ENCODE measurements around the gene C3AR1. TPM values are rescaled to one million over a fixed set of nuclear protein-coding genes. Genes with fewer than 3 reads are reported as not detected.
A peak's percentile ranks its signal among the peaks of the same experiment; 100 is the strongest.
"Not testable (repeated sequence)": the region's sequence is repeated elsewhere in the genome, so short reads cannot be mapped to it uniquely, and the experiment has no call there.

Gene C3AR1
- total RNA-seq, result 1.2 and 2.1 TPM in 2 replicates
- 4.1 and 5.9 TPM in 2 replicates for polyA plus RNA-seq

DNA sequence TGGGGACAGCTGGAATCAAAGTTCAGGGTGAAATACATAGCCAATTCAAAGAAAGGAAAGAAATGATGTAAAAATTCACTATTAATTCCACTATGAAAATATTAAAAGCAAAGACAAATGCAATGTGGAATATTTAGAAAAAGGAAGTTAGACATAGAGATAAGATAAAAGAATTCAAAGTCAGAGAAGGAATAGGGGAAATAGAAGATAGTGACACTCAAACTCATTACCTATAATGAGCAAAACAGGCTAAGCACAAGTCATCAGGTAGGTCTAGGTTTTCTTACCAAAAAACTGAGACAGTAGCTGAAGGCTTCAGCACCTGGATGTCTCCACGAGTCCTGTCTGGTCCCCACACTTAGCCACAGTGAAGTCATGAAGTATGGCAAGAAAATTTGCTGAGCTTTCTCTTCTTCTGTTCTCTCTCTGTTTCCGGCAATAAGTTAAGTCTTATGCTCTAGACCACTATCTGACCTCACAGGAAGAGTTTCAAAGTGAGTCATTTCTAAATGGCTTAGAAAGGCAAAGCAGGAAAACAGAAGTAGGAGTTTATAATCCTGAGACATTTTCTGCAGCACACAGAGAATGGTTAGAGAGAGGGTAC is at the start of gene C3AR1:
C3AR1 (minus strand) TSS at position 369 of the 604 bp plus-strand sequence. CDS start 6,174 bp downstream, outside the sequence.
- DNase-seq (ENCODE audit: low spot score), result peak; percentile 28
- 44% methylated on average over 2 of the region's 2 CpGs for WGBS (ENCODE audit: low lambda C conversion rate, missing lambda C conversion rate)
- H3K4me3 ChIP-seq, result no peak within 1 kb of the TSS

DNA sequence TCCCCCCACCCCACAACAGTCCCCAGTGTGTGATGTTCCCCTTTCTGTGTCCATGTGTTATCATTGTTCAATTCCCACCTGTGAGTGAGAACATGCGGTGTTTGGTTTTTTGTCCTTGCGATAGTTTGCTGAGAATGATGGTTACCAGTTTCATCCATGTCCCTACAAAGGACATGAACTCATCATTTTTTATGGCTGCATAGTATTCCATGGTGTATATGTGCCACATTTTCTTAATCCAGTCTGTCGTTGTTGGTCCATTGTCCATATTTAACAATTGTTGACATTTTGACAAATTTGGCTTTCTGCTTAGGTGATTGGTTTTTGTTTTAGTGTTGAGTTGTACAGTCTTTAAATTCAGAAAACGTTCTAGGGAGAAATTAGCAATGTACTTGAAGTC is 47.0 kb upstream of the C3AR1 start:
- H3K4me2 ChIP-seq; H3K4me1 ChIP-seq (ENCODE audit: insufficient read depth); H3K27me3 ChIP-seq; DNase-seq (ENCODE audit: low spot score); H3K9me2 ChIP-seq (replicated peaks; ENCODE audit: insufficient read depth); H4K20me1 ChIP-seq (ENCODE audit: insufficient read depth, poor library complexity, severe bottlenecking); H3K4me3 ChIP-seq; H3K36me3 ChIP-seq (replicated peaks; ENCODE audit: insufficient read depth, low read depth); H3K9me3 ChIP-seq (ENCODE audit: low read depth); H2AFZ ChIP-seq; H3K27ac ChIP-seq; H3K79me2 ChIP-seq: not testable (repeated sequence)
- 97% methylated on average over 4 of the region's 4 CpGs for WGBS (ENCODE audit: low lambda C conversion rate, missing lambda C conversion rate)

More for the DNA sequence above, at the start of gene C3AR1:
- no peak within 1 kb of the TSS for H3K4me2 ChIP-seq
- H3K27ac ChIP-seq, result peak within 1 kb of the TSS; percentile 32
- H3K9me2 ChIP-seq (replicated peaks; ENCODE audit: insufficient read depth), result no peaks in the 10 kb centered on the region
- no peaks in the 10 kb centered on the region for H3K4me1 ChIP-seq (ENCODE audit: insufficient read depth)
- no peaks in the 10 kb centered on the region for H4K20me1 ChIP-seq (ENCODE audit: insufficient read depth, poor library complexity, severe bottlenecking)
- TF ChIP-seq, protein P1, sequence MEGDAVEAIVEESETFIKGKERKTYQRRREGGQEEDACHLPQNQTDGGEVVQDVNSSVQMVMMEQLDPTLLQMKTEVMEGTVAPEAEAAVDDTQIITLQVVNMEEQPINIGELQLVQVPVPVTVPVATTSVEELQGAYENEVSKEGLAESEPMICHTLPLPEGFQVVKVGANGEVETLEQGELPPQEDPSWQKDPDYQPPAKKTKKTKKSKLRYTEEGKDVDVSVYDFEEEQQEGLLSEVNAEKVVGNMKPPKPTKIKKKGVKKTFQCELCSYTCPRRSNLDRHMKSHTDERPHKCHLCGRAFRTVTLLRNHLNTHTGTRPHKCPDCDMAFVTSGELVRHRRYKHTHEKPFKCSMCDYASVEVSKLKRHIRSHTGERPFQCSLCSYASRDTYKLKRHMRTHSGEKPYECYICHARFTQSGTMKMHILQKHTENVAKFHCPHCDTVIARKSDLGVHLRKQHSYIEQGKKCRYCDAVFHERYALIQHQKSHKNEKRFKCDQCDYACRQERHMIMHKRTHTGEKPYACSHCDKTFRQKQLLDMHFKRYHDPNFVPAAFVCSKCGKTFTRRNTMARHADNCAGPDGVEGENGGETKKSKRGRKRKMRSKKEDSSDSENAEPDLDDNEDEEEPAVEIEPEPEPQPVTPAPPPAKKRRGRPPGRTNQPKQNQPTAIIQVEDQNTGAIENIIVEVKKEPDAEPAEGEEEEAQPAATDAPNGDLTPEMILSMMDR (IDR thresholded peaks at IDR 0.05; ENCODE audit: poor library complexity), result no peak
- TF ChIP-seq EZH2 (IDR thresholded peaks at IDR 0.05; ENCODE audit: borderline replicate concordance) (no peak), EZH2phosphoT487 (IDR thresholded peaks at IDR 0.05; ENCODE audit: low read depth, severe bottlenecking, unreplicated experiment) (no peak)
- H3K79me2 ChIP-seq, result no peaks in the 10 kb centered on the region
- H2AFZ ChIP-seq, result no peak within 1 kb of the TSS
- no peaks in the 10 kb centered on the region for H3K36me3 ChIP-seq (replicated peaks; ENCODE audit: insufficient read depth, low read depth)
- H3K9me3 ChIP-seq (ENCODE audit: low read depth), result no peaks in the 10 kb centered on the region
- no peaks in the 10 kb centered on the region for H3K27me3 ChIP-seq

DNA sequence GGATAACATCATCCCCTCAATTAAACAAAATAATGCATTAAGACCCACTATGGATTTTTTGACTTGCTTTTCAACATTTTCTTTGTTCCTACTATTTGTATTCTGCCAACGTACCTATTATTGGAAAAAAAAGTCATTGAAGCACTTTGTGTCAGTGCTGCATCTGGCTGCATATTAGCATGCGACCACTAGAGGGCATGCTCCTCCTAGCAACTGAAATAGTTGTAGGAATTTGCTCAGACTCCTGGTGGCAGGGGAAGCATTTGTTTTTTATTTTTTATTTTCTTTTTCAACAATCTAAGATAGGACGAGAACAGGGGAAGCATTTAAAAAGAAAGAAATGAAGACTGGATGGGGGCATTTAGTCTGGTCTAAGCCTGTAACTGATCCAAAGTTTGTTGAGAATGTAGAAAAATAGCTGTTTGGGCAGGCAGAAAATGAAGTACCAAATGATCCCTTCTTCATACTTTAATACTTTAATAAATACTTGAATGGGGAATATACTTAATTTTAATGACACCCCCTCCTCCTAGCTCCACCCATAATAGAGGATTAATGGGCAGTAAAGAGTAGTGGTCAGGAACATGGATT is 42.7 kb upstream of the C3AR1 start:
- no peak overlapping the region for H3K4me2 ChIP-seq
- TF ChIP-seq EZH2phosphoT487 (IDR thresholded peaks at IDR 0.05; ENCODE audit: low read depth, severe bottlenecking, unreplicated experiment), result no peak
- TF ChIP-seq, protein P1 (IDR thresholded peaks at IDR 0.05; ENCODE audit: poor library complexity), result peak; percentile 99
- H2AFZ ChIP-seq, result no peak overlapping the region
- H3K27ac ChIP-seq, result no peak overlapping the region
- WGBS (ENCODE audit: low lambda C conversion rate, missing lambda C conversion rate), result 6% methylated on average over 3 of the region's 3 CpGs
- no peaks in the 10 kb centered on the region for H3K27me3 ChIP-seq
- no peaks in the 10 kb centered on the region for H3K36me3 ChIP-seq (replicated peaks; ENCODE audit: insufficient read depth, low read depth)
- H3K4me3 ChIP-seq, result no peak overlapping the region
- no peaks in the 10 kb centered on the region for H3K4me1 ChIP-seq (ENCODE audit: insufficient read depth)
- H3K79me2 ChIP-seq, result no peaks in the 10 kb centered on the region
- H3K9me2 ChIP-seq (replicated peaks; ENCODE audit: insufficient read depth), result no peaks in the 10 kb centered on the region
- peak; percentile 88 for DNase-seq (ENCODE audit: low spot score)
- H4K20me1 ChIP-seq (ENCODE audit: insufficient read depth, poor library complexity, severe bottlenecking), result no peaks in the 10 kb centered on the region
- H3K9me3 ChIP-seq (ENCODE audit: low read depth), result peaks cover 6% of the 10 kb centered on the region

DNA sequence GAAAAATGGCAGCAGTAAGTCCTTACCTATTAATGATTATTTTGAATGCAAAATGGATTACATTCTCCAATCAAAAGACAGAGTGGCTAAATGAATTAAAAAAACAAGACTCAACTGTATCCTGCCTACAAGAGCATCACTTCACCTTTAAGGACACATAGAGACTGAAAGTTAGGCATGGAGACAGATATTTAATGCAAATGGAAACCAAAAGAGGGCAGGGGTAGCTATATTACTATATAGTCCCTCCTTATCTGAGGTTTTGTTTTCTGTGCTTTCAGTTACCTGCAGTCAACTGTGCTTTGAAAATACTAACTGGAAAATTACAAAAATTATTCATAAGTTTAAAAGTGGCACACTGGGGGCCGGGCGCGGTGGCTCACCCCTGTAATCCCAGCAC is 33.1 kb upstream of the C3AR1 start:
- Histone ChIP-seq H3K27ac (no peak overlapping the region), H3K9me3 (ENCODE audit: low read depth) (no peaks in the 10 kb centered on the region), H3K79me2 (no peaks in the 10 kb centered on the region), H3K9me2 (replicated peaks; ENCODE audit: insufficient read depth) (no peaks in the 10 kb centered on the region), H4K20me1 (ENCODE audit: insufficient read depth, poor library complexity, severe bottlenecking) (no peaks in the 10 kb centered on the region), H2AFZ (no peak overlapping the region), H3K4me2 (no peak overlapping the region), H3K4me3 (no peak overlapping the region), H3K36me3 (replicated peaks; ENCODE audit: insufficient read depth, low read depth) (no peaks in the 10 kb centered on the region), H3K4me1 (ENCODE audit: insufficient read depth) (no peaks in the 10 kb centered on the region), H3K27me3 (no peaks in the 10 kb centered on the region)
- TF ChIP-seq EZH2 (IDR thresholded peaks at IDR 0.05; ENCODE audit: borderline replicate concordance) (no peak), EZH2phosphoT487 (IDR thresholded peaks at IDR 0.05; ENCODE audit: low read depth, severe bottlenecking, unreplicated experiment) (no peak)
- TF ChIP-seq, protein P1 (IDR thresholded peaks at IDR 0.05; ENCODE audit: poor library complexity), result no peak
- DNase-seq (ENCODE audit: low spot score), result no peak
- 100% methylated on average over 3 of the region's 3 CpGs for WGBS (ENCODE audit: low lambda C conversion rate, missing lambda C conversion rate)
